Mononuclear cell (primary cell): ENCODE data around the gene SPATA4. TPM values are rescaled to one million over a fixed set of nuclear protein-coding genes. Genes with fewer than 3 reads are reported as not detected.

Experiments
- H3K27me3 ChIP-seq: 2 replicates; pipeline ENCODE4 v1.6.0; 2011; ENCODE audit warnings: low read length, control low read depth; ENCODE audit not compliant: insufficient read depth
- H3K4me1 ChIP-seq: 2 replicates; pipeline ENCODE4 v1.5.1; 2011; ENCODE audit warnings: mild to moderate bottlenecking, low read length, control low read depth; ENCODE audit not compliant: insufficient read depth
- H3K4me3 ChIP-seq: 2 replicates; pipeline ENCODE4 v1.5.1; 2011; ENCODE audit warnings: mild to moderate bottlenecking, low read length, moderate library complexity
- H3K9me3 ChIP-seq: 2 replicates; pipeline ENCODE4 v1.5.1; 2011; ENCODE audit warnings: low read depth, mild to moderate bottlenecking, control low read depth, low read length
- total RNA-seq: library from RNA; depleted of rRNA; stranded (reverse); fragments of >200 nt; gene quantifications from one replicate; pipeline ENCODE4 v1.2.3, GENCODE V29; 2012

SPATA4 gene
- total RNA-seq, 1 donor = not detected

DNA sequence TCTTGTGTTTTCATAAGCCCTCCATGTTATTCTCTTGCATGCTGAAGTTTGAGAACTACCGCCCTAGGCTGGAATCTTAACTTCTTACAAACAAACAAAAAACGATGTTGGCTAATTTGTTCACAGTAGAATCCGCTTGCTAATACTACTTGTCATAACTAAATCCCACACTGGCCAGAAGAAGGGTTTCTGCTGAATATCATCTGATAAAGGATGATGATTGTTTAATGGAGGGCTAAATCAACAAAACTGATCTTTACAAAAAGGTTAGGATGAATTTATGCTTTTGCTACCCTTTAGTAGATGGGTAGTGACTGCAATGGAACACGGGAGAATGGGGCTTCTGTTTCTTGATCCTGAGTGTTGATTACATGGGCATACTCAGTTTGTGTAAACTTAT is 42.3 kb downstream of the SPATA4 start:
- Histone ChIP-seq H3K9me3 (no peaks in the 10 kb centered on the region), H3K4me3 (no peak overlapping the region), H3K4me1 (no peaks in the 10 kb centered on the region), H3K27me3 (no peaks in the 10 kb centered on the region)

GRCh38 chr4:176150704-176151103 is 44.7 kb downstream of the SPATA4 start:
- H3K4me3 ChIP-seq = no peak overlapping the region

DNA sequence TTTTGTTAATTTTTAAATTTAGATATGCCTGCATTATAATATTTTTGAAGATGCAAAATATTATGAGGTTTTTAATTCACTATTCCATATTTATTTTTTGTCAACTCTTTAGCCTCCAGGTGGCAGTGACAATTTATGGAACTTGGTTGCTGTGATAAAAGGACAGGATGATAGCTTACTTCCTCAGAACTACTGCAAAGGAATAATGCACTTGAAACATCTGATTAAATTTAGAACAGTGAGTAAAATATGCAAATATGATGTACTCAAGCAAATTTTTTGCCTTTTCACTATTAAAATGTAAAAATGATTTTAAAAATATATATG is 45.1 kb downstream of the SPATA4 start:
- H3K4me1 ChIP-seq = no peaks in the 10 kb centered on the region
- H3K4me3 ChIP-seq = no peak overlapping the region
- H3K27me3 ChIP-seq = no peaks in the 10 kb centered on the region
- H3K9me3 ChIP-seq = no peaks in the 10 kb centered on the region

More at GRCh38 chr4:176150704-176151103, 44.7 kb downstream of the SPATA4 start:
- Histone ChIP-seq H3K9me3 (no peaks in the 10 kb centered on the region), H3K4me1 (no peaks in the 10 kb centered on the region), H3K27me3 (no peaks in the 10 kb centered on the region)

GRCh38 chr4:176149680-176150355 is 45.6 kb downstream of the SPATA4 start:
- Histone ChIP-seq H3K4me1 (no peaks in the 10 kb centered on the region), H3K27me3 (no peaks in the 10 kb centered on the region), H3K4me3 (no peak overlapping the region), H3K9me3 (no peaks in the 10 kb centered on the region)

DNA sequence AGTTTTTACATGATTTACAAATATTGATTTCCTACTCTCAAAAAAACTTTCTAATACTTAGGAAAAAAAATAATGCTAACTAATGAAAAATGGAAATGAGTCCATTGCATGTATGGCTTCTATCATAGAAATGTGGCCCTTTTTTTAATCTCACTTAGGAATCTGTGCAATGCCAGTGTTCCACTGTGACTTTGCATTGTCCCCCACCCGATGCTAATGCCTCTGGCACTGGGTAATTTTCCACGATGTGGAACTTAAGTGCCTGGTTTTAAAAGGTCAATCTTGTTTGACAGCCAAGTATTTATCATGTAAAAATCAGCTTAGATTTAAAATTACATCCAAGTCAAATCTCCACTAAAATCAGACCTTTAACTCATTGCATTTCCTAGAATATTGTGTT is 53.1 kb downstream of the SPATA4 start:
- Histone ChIP-seq H3K27me3 (no peaks in the 10 kb centered on the region), H3K9me3 (no peaks in the 10 kb centered on the region), H3K4me3 (no peak overlapping the region), H3K4me1 (no peaks in the 10 kb centered on the region)

GRCh38 chr4:176139518-176139917 is 55.9 kb downstream of the SPATA4 start:
- H3K4me1 ChIP-seq = no peaks in the 10 kb centered on the region
- H3K9me3 ChIP-seq = no peaks in the 10 kb centered on the region
- H3K4me3 ChIP-seq = no peak overlapping the region
- no peaks in the 10 kb centered on the region for H3K27me3 ChIP-seq

DNA sequence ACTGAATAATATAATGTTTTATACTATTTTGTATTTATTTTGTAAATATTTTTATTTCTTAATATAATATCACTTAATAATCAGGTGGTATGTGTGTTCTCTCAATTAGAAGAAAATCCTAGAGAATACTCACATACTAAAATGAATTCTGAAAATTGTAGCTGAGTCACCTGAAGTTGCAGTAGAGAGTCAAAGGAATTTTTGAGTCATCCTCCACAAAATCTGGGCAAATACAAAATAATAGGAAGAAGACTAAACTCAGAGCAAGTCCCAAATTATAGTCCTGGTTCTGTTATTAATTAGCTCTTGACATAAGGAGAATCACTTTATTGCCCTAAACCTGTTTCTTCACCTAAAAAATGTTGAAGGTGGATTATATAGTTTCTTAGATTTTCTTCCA is 57.8 kb downstream of the SPATA4 start:
- no peaks in the 10 kb centered on the region for H3K4me1 ChIP-seq
- no peaks in the 10 kb centered on the region for H3K27me3 ChIP-seq
- no peaks in the 10 kb centered on the region for H3K9me3 ChIP-seq
- H3K4me3 ChIP-seq = no peak overlapping the region

DNA sequence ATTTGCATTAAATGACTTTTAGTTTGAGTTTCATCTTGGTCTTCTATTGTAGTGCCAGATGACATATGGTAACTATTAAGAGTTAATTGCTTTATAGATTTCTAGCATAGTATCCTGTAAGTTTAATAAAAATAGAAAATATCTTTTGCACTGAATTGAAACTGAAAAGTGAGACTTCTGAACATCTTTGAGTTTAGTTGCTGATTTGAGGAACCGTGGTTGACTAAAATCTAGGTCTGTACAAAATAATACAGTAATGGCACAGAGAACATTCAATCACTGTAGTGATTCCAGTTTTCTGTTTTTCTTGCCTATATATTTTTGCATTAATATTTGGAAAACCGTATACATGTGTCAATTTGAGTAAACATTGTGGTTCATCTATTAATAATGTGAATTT is 60.7 kb downstream of the SPATA4 start:
- Histone ChIP-seq H3K4me3 (no peak overlapping the region), H3K9me3 (no peaks in the 10 kb centered on the region), H3K4me1 (no peaks in the 10 kb centered on the region), H3K27me3 (no peaks in the 10 kb centered on the region)

Other genes starting within 250 kb of the SPATA4 start
- 1.2 TPM for gene WDR17, start 129.7 kb downstream of the SPATA4 start, total RNA-seq
- gene ASB5, start 73.6 kb upstream of the SPATA4 start, total RNA-seq = not detected
- 145 TPM for gene SPCS3, start 124.4 kb upstream of the SPATA4 start, total RNA-seq